ENCODE results near the gene TNXB.

- TF ChIP-seq POLR2A (IDR thresholded peaks at IDR 0.05; ENCODE audit: low read length) (no peak), SREBF2 (IDR thresholded peaks at IDR 0.05) (no peak), CTCF (IDR thresholded peaks at IDR 0.05) (no peak), RAD21 (conservative IDR thresholded peaks at IDR 0.05 in 1 of 2, IDR thresholded peaks at IDR 0.05 in 1 of 2) (no peak), HDAC2 (IDR thresholded peaks at IDR 0.05) (no peak), EP300 (IDR thresholded peaks at IDR 0.05) (no peak), ZNF302 (CRISPR knock-in tag; IDR thresholded peaks at IDR 0.05) (no peak), HOXA7 (CRISPR knock-in tag; IDR thresholded peaks at IDR 0.05) (no peak), HMGXB4 (CRISPR knock-in tag; IDR thresholded peaks at IDR 0.05; ENCODE audit: borderline replicate concordance) (no peak), PBX3 (IDR thresholded peaks at IDR 0.05) (no peak), REST (IDR thresholded peaks at IDR 0.05) (no peak)
Measured at GRCh38 chr6:32120573-32121059, 11.5 kb upstream of the TNXB start.
